ENCODE measurements around the gene ANKFN1.

ANKFN1 gene

GRCh38 chr17:56521414-56522141, 368.3 kb downstream of the ANKFN1 start:
- Histone ChIP-seq H3K4me3 (ENCODE audit: low read depth, low read length) (no peak overlapping the region), H3K9ac (no peak overlapping the region), H3K36me3 (ENCODE audit: control insufficient read depth, insufficient read depth, low read length) (no peaks in the 10 kb centered on the region), H3K9me3 (ENCODE audit: control insufficient read depth, low read length) (no peaks in the 10 kb centered on the region), H3K4me1 (no peaks in the 10 kb centered on the region), H2AFZ (no peak overlapping the region), H3K4me2 (ENCODE audit: low read length) (no peak overlapping the region), H3K79me2 (no peaks in the 10 kb centered on the region), H3K27ac (no peak overlapping the region), H3K27me3 (ENCODE audit: control insufficient read depth, insufficient read depth, low read length) (no peaks in the 10 kb centered on the region)
- no peak for TF ChIP-seq CTCF (IDR thresholded peaks at IDR 0.05)

- H3K9ac ChIP-seq: no peak overlapping the region
- H3K4me3 ChIP-seq (ENCODE audit: low read depth, low read length): no peak overlapping the region
- H3K4me1 ChIP-seq: no peaks in the 10 kb centered on the region
- no peak overlapping the region for H3K27ac ChIP-seq
- H3K79me2 ChIP-seq: no peaks in the 10 kb centered on the region
- no peak for TF ChIP-seq CTCF (IDR thresholded peaks at IDR 0.05)
- H3K27me3 ChIP-seq (ENCODE audit: control insufficient read depth, insufficient read depth, low read length): no peaks in the 10 kb centered on the region
- H2AFZ ChIP-seq: no peak overlapping the region
- no peak overlapping the region for H3K4me2 ChIP-seq (ENCODE audit: low read length)
- H3K9me3 ChIP-seq (ENCODE audit: control insufficient read depth, low read length): no peaks in the 10 kb centered on the region
- no peaks in the 10 kb centered on the region for H3K36me3 ChIP-seq (ENCODE audit: control insufficient read depth, insufficient read depth, low read length)
Measured at GRCh38 chr17:56523042-56523441, 369.8 kb downstream of the ANKFN1 start.

- Histone ChIP-seq H3K79me2 (no peaks in the 10 kb centered on the region), H3K4me2 (ENCODE audit: low read length) (no peak overlapping the region), H3K4me1 (no peaks in the 10 kb centered on the region), H3K4me3 (ENCODE audit: low read depth, low read length) (no peak overlapping the region), H3K9me3 (ENCODE audit: control insufficient read depth, low read length) (no peaks in the 10 kb centered on the region), H3K9ac (no peak overlapping the region), H2AFZ (no peak overlapping the region), H3K36me3 (ENCODE audit: control insufficient read depth, insufficient read depth, low read length) (no peaks in the 10 kb centered on the region), H3K27ac (no peak overlapping the region), H3K27me3 (ENCODE audit: control insufficient read depth, insufficient read depth, low read length) (no peaks in the 10 kb centered on the region)
- TF ChIP-seq CTCF (IDR thresholded peaks at IDR 0.05): no peak
Measured at GRCh38 chr17:56528696-56529095, 375.4 kb downstream of the ANKFN1 start.

GRCh38 chr17:56532926-56533325, 379.7 kb downstream of the ANKFN1 start:
- H3K4me1 ChIP-seq: no peaks in the 10 kb centered on the region
- no peaks in the 10 kb centered on the region for H3K27me3 ChIP-seq (ENCODE audit: control insufficient read depth, insufficient read depth, low read length)
- H3K79me2 ChIP-seq: no peaks in the 10 kb centered on the region
- no peak for TF ChIP-seq CTCF (IDR thresholded peaks at IDR 0.05)
- H3K9ac ChIP-seq: no peak overlapping the region
- no peak overlapping the region for H2AFZ ChIP-seq
- no peak overlapping the region for H3K4me3 ChIP-seq (ENCODE audit: low read depth, low read length)
- no peak overlapping the region for H3K4me2 ChIP-seq (ENCODE audit: low read length)
- H3K9me3 ChIP-seq (ENCODE audit: control insufficient read depth, low read length): no peaks in the 10 kb centered on the region
- H3K27ac ChIP-seq: no peak overlapping the region
- H3K36me3 ChIP-seq (ENCODE audit: control insufficient read depth, insufficient read depth, low read length): no peaks in the 10 kb centered on the region

GRCh38 chr17:56536766-56537165, 383.5 kb downstream of the ANKFN1 start:
- no peak for TF ChIP-seq CTCF (IDR thresholded peaks at IDR 0.05)
- Histone ChIP-seq H3K4me2 (ENCODE audit: low read length) (no peak overlapping the region), H3K27me3 (ENCODE audit: control insufficient read depth, insufficient read depth, low read length) (no peaks in the 10 kb centered on the region), H3K27ac (no peak overlapping the region), H2AFZ (no peak overlapping the region), H3K36me3 (ENCODE audit: control insufficient read depth, insufficient read depth, low read length) (no peaks in the 10 kb centered on the region), H3K9ac (no peak overlapping the region), H3K4me1 (no peaks in the 10 kb centered on the region), H3K79me2 (no peaks in the 10 kb centered on the region), H3K9me3 (ENCODE audit: control insufficient read depth, low read length) (no peaks in the 10 kb centered on the region), H3K4me3 (ENCODE audit: low read depth, low read length) (no peak overlapping the region)

Measured in parathyroid adenoma (tissue), 2 donors.